NCI-H82 treated with DMSO at 0.1 percent for 48 hours (cell line): ENCODE data around the gene PTPRD.

ENCODE experiments used
- DNase-seq: peaks from one replicate; lab custom pipeline; 2025; ENCODE audit not compliant: unreplicated experiment; lab: John Stamatoyannopoulos, UW

Gene PTPRD

GRCh38 chr9:9223175-9223574 is 1389.6 kb downstream of the PTPRD start:
- DNase-seq = peak; percentile 36

- DNase-seq = no peak
Observed at GRCh38 chr9:9222730-9223129, 1390.1 kb downstream of the PTPRD start.

- DNase-seq = no peak
Observed at GRCh38 chr9:9216934-9217333, 1395.9 kb downstream of the PTPRD start.

- no peak for DNase-seq
Observed at GRCh38 chr9:9215050-9215449, 1397.8 kb downstream of the PTPRD start.

- DNase-seq = peak; percentile 23
Observed at GRCh38 chr9:9214066-9214465, 1398.7 kb downstream of the PTPRD start.

GRCh38 chr9:9212963-9213362 is 1399.8 kb downstream of the PTPRD start:
- no peak for DNase-seq

GRCh38 chr9:9202276-9202675 is 1410.5 kb downstream of the PTPRD start:
- DNase-seq = no peak

GRCh38 chr9:9186086-9186485 is 1426.7 kb downstream of the PTPRD start:
- DNase-seq = no peak

GRCh38 chr9:9182431-9182830 is 1430.4 kb downstream of the PTPRD start:
- no peak for DNase-seq

GRCh38 chr9:9177081-9177480 is 1435.7 kb downstream of the PTPRD start:
- DNase-seq = peak; percentile 84

GRCh38 chr9:9174358-9174757 is 1438.4 kb downstream of the PTPRD start:
- no peak for DNase-seq

- DNase-seq = no peak
Observed at GRCh38 chr9:9173264-9173663, 1439.5 kb downstream of the PTPRD start.

- no peak for DNase-seq
Observed at GRCh38 chr9:9170439-9171134, 1442.2 kb downstream of the PTPRD start.

- peak; percentile 63 for DNase-seq
Observed at GRCh38 chr9:9142001-9142400, 1470.8 kb downstream of the PTPRD start.

GRCh38 chr9:9133526-9133925 is 1479.3 kb downstream of the PTPRD start:
- DNase-seq = no peak

- DNase-seq = no peak
Observed at GRCh38 chr9:9124616-9125015, 1488.2 kb downstream of the PTPRD start.

- no peak for DNase-seq
Observed at GRCh38 chr9:9122230-9122875, 1490.4 kb downstream of the PTPRD start.

GRCh38 chr9:9117866-9118265 is 1494.9 kb downstream of the PTPRD start:
- DNase-seq = no peak

GRCh38 chr9:9112001-9112720 is 1500.6 kb downstream of the PTPRD start:
- peak; percentile 70 for DNase-seq

GRCh38 chr9:9108641-9109040 is 1504.2 kb downstream of the PTPRD start:
- no peak for DNase-seq

- DNase-seq = no peak
Observed at GRCh38 chr9:9102295-9102694, 1510.5 kb downstream of the PTPRD start.

GRCh38 chr9:9100070-9100469 is 1512.7 kb downstream of the PTPRD start:
- DNase-seq = no peak
